WTC11 (cell line): ENCODE data around the gene GRIN2A.

Source experiments
- CBFB ChIP-seq: sonication (generic); formaldehyde crosslinking; IDR thresholded peaks from 2 replicates; pipeline ENCODE4 v1.8.1; 2022; ENCODE audit warnings: mild to moderate bottlenecking, low read depth, missing genetic modification reagents
- CREB1 ChIP-seq: sonication (generic); formaldehyde crosslinking; IDR thresholded peaks from 2 replicates; pipeline ENCODE4 v1.8.0; 2023; ENCODE audit warnings: mild to moderate bottlenecking, missing genetic modification reagents
- E2F4 ChIP-seq: sonication (generic); formaldehyde crosslinking; IDR thresholded peaks from 2 replicates; pipeline ENCODE4 v1.8.1; 2022; ENCODE audit warnings: low read depth, mild to moderate bottlenecking, moderate library complexity, missing genetic modification reagents, borderline replicate concordance
- SP1 ChIP-seq: sonication (generic); formaldehyde crosslinking; conservative IDR thresholded peaks from 2 replicates; pipeline ENCODE4 v1.8.1; 2022; ENCODE audit warnings: missing genetic modification reagents
- TCF7 ChIP-seq: sonication (generic); formaldehyde crosslinking; IDR thresholded peaks from 2 replicates; pipeline ENCODE4 v1.8.0; 2022; ENCODE audit warnings: mild to moderate bottlenecking, low read depth, missing genetic modification reagents, moderate library complexity
- ZNF121 ChIP-seq: sonication (generic); formaldehyde crosslinking; IDR thresholded peaks from 2 replicates; pipeline ENCODE4 v1.8.0; 2023; ENCODE audit warnings: missing genetic modification reagents
- TF ChIP-seq, protein P1 (sequence below): fragments of 200-600 bp; IDR thresholded peaks from 2 replicates; pipeline ENCODE4 v1.8.0; 2022; ENCODE audit warnings: antibody characterized with exemption
- TF ChIP-seq, protein P2 (sequence below): sonication (generic); formaldehyde crosslinking; IDR thresholded peaks from 2 replicates; pipeline ENCODE4 v1.8.0; 2022; ENCODE audit warnings: missing genetic modification reagents
- TF ChIP-seq, protein P3 (sequence below): sonication (generic); formaldehyde crosslinking; IDR thresholded peaks from 2 replicates; pipeline ENCODE4 v1.8.0; 2022; ENCODE audit warnings: mild to moderate bottlenecking, missing genetic modification reagents
- TF ChIP-seq, protein P4 (sequence below): sonication (generic); formaldehyde crosslinking; IDR thresholded peaks from 2 replicates; pipeline ENCODE4 v1.8.1; 2022; ENCODE audit warnings: missing genetic modification reagents, borderline replicate concordance
- TF ChIP-seq, protein P5 (sequence below): fragments of 250-450 bp; sonication (Bioruptor Pico); IDR thresholded peaks from 2 replicates; pipeline ENCODE4 v1.9.0; 2021; ENCODE audit warnings: mild to moderate bottlenecking

- TF ChIP-seq, protein P1, sequence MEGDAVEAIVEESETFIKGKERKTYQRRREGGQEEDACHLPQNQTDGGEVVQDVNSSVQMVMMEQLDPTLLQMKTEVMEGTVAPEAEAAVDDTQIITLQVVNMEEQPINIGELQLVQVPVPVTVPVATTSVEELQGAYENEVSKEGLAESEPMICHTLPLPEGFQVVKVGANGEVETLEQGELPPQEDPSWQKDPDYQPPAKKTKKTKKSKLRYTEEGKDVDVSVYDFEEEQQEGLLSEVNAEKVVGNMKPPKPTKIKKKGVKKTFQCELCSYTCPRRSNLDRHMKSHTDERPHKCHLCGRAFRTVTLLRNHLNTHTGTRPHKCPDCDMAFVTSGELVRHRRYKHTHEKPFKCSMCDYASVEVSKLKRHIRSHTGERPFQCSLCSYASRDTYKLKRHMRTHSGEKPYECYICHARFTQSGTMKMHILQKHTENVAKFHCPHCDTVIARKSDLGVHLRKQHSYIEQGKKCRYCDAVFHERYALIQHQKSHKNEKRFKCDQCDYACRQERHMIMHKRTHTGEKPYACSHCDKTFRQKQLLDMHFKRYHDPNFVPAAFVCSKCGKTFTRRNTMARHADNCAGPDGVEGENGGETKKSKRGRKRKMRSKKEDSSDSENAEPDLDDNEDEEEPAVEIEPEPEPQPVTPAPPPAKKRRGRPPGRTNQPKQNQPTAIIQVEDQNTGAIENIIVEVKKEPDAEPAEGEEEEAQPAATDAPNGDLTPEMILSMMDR, result no peak
- no peak for TF ChIP-seq CREB1 (CRISPR knock-in tag)
- TF ChIP-seq, protein P2, sequence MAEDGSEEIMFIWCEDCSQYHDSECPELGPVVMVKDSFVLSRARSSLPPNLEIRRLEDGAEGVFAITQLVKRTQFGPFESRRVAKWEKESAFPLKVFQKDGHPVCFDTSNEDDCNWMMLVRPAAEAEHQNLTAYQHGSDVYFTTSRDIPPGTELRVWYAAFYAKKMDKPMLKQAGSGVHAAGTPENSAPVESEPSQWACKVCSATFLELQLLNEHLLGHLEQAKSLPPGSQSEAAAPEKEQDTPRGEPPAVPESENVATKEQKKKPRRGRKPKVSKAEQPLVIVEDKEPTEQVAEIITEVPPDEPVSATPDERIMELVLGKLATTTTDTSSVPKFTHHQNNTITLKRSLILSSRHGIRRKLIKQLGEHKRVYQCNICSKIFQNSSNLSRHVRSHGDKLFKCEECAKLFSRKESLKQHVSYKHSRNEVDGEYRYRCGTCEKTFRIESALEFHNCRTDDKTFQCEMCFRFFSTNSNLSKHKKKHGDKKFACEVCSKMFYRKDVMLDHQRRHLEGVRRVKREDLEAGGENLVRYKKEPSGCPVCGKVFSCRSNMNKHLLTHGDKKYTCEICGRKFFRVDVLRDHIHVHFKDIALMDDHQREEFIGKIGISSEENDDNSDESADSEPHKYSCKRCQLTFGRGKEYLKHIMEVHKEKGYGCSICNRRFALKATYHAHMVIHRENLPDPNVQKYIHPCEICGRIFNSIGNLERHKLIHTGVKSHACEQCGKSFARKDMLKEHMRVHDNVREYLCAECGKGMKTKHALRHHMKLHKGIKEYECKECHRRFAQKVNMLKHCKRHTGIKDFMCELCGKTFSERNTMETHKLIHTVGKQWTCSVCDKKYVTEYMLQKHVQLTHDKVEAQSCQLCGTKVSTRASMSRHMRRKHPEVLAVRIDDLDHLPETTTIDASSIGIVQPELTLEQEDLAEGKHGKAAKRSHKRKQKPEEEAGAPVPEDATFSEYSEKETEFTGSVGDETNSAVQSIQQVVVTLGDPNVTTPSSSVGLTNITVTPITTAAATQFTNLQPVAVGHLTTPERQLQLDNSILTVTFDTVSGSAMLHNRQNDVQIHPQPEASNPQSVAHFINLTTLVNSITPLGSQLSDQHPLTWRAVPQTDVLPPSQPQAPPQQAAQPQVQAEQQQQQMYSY (CRISPR knock-in tag), result no peak
- TF ChIP-seq, protein P3, sequence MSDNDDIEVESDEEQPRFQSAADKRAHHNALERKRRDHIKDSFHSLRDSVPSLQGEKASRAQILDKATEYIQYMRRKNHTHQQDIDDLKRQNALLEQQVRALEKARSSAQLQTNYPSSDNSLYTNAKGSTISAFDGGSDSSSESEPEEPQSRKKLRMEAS (CRISPR knock-in tag), result no peak
- TF ChIP-seq ZNF121 (CRISPR knock-in tag), result no peak
- TF ChIP-seq TCF7 (CRISPR knock-in tag), result no peak
- TF ChIP-seq, protein P4, sequence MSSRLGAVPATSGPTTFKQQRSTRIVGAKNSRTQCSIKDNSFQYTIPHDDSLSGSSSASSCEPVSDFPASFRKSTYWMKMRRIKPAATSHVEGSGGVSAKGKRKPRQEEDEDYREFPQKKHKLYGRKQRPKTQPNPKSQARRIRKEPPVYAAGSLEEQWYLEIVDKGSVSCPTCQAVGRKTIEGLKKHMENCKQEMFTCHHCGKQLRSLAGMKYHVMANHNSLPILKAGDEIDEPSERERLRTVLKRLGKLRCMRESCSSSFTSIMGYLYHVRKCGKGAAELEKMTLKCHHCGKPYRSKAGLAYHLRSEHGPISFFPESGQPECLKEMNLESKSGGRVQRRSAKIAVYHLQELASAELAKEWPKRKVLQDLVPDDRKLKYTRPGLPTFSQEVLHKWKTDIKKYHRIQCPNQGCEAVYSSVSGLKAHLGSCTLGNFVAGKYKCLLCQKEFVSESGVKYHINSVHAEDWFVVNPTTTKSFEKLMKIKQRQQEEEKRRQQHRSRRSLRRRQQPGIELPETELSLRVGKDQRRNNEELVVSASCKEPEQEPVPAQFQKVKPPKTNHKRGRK (CRISPR knock-in tag), result no peak
- TF ChIP-seq, protein P5, sequence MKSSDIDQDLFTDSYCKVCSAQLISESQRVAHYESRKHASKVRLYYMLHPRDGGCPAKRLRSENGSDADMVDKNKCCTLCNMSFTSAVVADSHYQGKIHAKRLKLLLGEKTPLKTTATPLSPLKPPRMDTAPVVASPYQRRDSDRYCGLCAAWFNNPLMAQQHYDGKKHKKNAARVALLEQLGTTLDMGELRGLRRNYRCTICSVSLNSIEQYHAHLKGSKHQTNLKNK (CRISPR knock-in tag), result no peak
- no peak for TF ChIP-seq SP1
- TF ChIP-seq E2F4 (CRISPR knock-in tag), result no peak
- no peak for TF ChIP-seq CBFB (CRISPR knock-in tag)
These were observed 286.4 kb downstream of the GRIN2A start for GRCh38 chr16:9895817-9896216.
